Epidermal melanocyte (primary cell): ENCODE measurements around the gene ATF5.

ENCODE experiments used
- DNase-seq: peaks from one replicate; pipeline ENCODE4 v3.0.0; 2011; ENCODE audit warnings: low spot score; ENCODE audit not compliant: insufficient read length

The ATF5 gene, protein sequence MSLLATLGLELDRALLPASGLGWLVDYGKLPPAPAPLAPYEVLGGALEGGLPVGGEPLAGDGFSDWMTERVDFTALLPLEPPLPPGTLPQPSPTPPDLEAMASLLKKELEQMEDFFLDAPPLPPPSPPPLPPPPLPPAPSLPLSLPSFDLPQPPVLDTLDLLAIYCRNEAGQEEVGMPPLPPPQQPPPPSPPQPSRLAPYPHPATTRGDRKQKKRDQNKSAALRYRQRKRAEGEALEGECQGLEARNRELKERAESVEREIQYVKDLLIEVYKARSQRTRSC

DNA sequence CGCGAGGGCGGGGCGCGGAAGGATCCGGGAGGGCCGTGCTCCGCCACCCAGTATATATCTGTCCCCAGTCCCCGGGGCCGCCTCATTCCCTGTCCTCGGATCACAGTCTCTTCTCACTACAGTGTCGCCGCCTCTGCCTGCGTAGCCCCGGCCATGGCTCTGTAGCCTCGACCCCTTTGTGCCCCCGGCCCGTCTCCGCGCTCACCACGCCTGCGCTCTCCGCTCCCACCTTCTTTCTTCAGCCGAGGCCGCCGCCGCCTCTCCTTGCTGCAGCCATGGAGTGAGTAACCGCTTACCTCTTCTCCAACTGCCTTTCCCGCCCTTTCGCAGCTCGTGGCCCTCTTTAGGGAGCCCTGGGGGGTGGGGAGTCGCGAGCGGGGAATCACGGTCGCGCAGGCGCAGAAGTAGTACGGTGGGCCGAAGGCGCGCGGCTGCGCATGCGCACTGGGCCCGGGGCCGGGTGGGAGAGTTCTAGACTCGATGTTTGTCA is at the start of gene ATF5, which contains the start of gene NUP62:
TSS of gene ATF5 (plus strand) at position 85 of the 490 bp plus-strand sequence. CDS start 1,646 bp downstream, outside the sequence.
TSS of gene NUP62 (minus strand) at position 384 of the 490 bp plus-strand sequence. CDS start 19,697 bp downstream, outside the sequence.
- peak; percentile 98 for DNase-seq

DNA sequence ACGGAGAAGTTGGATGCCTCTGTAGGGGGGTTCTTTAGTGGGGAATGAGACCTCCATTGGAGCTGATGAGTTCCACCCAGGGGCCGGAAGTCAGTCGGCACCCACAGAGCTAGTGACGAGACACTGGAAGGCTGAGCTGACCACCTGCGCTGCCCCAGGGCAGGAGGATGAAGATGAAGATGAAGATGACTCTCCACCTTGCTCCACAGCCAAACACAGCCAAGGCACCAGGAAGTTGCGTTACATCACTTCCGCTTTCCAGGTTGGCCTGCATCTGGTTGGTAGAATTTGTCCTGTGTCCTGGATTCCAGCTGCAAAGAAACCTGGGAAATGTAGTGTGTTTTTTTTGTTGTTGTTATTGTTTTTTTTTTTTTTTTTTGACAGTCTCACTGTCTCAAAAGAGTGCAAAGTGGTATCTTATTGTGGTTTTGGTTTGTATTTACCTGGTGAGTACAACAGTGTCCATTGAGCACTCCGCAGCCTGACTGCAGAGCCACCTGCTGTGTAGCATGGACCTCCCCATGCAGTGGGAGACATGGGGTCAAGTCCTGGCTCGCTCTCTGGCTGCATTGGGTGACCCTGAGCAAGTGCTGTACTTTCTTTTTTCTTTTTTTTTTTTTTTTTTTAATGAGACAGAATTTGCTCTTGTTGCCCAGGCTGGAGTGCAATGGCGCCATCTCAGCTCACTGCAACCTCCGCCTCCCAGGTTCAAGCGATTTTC is 49.6 kb upstream of the ATF5 start:
- DNase-seq: no peak

GRCh38 chr19:49880162-49880869 is 48.7 kb upstream of the ATF5 start:
- DNase-seq: no peak

DNA sequence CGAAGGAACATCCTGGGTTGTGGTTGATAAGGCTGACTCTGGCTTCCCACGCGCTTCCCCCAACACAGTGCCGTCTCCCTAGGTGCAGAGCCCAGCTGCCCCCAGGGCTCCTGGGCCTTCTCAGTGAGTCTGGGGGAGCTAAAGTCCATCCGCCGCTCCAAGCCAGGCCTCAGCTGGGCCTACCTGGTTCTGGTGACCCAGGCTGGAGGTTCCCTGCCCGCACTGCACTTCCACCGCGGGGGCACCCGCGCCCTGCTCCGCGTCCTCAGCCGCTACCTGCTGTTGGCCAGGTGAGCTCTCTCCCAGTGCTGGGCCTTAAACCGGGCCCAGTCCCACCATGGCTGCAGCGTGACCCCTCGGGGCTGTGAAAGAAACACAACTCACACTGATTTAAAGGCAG is 47.8 kb upstream of the ATF5 start:
- no peak for DNase-seq

DNA sequence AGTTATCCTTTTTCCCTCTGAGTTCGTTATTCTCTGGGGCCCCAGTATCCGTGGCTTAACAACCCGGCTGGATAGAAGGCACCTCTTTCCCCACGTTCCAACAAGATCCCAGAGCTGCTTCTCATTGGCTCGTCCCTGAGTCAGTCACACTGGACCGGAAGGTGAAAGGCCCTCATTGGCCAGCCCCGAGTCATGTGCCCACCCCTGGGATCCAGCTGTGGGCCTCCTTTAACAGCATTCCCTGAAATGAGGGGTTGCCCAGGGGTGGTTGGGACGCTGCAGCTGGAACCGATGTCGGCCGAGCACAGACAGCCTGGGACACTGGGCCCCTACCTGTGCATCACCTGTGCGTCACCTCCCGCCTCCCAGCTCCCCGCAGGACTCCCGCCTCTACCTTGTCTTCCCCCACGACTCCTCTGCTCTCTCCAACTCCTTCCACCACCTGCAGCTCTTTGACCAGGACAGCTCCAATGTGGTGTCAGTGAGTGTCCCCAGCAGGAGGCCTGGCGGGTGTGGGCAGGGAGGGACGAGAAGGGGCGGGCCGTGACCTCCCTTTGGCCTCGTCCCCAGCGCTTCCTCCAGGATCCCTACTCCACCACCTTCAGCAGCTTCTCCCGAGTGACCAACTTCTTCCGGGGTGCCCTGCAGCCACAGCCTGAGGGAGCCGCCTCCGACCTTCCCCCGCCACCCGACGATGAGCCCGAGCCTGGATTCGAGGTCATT is 47.2 kb upstream of the ATF5 start:
- no peak for DNase-seq

GRCh38 chr19:49882643-49883042 is 46.4 kb upstream of the ATF5 start:
- no peak for DNase-seq

- DNase-seq: no peak
Measured at GRCh38 chr19:49883094-49883493, 45.9 kb upstream of the ATF5 start.

GRCh38 chr19:49884109-49884508 is 44.9 kb upstream of the ATF5 start:
- no peak for DNase-seq

GRCh38 chr19:49884760-49885159 is 44.2 kb upstream of the ATF5 start:
- DNase-seq: no peak

- no peak for DNase-seq
Measured at GRCh38 chr19:49887037-49887664, 41.9 kb upstream of the ATF5 start.

DNA sequence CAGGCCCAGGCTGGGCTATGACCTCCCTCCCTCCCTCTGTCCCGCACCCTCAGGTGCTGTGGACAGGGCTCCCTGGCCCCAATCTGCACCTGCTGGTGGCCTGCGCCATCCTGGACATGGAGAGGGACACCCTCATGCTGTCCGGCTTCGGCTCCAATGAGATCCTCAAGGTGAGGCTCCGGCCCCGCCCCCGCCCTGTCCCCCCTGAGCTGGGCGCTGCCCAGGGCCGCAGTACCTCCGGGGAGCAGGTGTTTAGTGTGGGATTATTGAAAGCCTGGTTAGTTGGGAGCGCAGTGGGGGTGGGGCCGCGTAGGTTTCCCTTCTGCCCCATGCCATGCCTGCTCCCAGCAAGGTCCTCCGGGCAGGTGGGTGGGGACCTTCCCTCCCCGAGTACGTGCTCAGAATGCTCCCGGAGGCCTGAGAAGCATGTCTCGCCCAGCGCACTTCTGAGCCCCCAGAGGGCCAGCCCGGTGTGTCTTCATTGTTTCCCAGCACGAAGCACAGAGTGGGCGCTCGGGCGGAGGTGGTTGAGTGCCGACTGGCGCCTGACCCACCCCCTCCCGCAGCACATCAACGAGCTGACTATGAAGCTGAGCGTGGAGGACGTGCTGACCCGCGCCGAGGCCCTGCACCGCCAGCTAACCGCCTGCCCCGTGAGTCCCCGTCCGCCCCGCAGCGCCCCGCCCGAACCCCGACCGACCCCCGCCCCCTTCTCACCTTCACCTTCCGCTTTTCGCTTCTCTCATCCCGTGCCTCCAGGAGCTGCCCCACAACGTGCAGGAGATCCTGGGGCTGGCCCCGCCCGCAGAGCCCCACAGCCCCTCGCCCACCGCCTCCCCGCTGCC is 41.1 kb upstream of the ATF5 start:
- DNase-seq: no peak

- no peak for DNase-seq
Measured at GRCh38 chr19:49888510-49888824, 40.5 kb upstream of the ATF5 start.

- DNase-seq: no peak
Measured at GRCh38 chr19:49889038-49889686, 39.8 kb upstream of the ATF5 start.

- DNase-seq: no peak
Measured at GRCh38 chr19:49889687-49890348, 39.2 kb upstream of the ATF5 start.

- no peak for DNase-seq
Measured at GRCh38 chr19:49890349-49891311, 38.4 kb upstream of the ATF5 start.

DNA sequence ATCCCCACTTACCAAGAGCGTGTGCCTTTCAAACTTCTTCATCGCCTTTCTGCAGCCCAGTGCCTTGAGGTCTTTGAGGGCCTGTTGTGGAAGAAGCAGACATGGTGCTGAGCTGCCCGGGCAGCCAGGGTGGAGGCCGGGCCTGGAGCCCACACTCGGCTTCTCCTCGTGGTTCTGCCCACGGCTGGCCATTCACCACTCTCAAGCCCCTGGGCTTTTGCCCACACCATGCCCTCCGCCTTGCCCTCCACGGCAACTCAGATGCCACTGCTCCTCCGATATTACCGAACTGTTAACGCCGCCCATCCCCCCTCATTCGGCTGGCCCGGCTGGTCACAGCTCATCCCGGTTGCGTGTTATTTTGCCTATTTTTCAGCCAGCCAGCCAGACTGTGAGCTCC is 37.6 kb upstream of the ATF5 start:
- DNase-seq: no peak

GRCh38 chr19:49892716-49893115 is 36.3 kb upstream of the ATF5 start:
- DNase-seq: no peak
